Nephron progenitor cell (in vitro differentiated cells): ENCODE results near the gene CCND1.
"Not testable (repeated sequence)": the region's sequence is repeated elsewhere in the genome, so short reads cannot be mapped to it uniquely, and the experiment has no call there.

Source experiments
- DNase-seq: peaks from one replicate; pipeline ENCODE4 v3.0.0; 2021
- H3K27ac Mint-ChIP-seq: 2 replicates; pipeline ENCODE4 v1.8.0; 2021; ENCODE audit warnings: mild to moderate bottlenecking, moderate library complexity, mixed read lengths
- H3K27me3 Mint-ChIP-seq: 2 replicates; pipeline ENCODE4 v1.8.0; 2021; ENCODE audit warnings: mild to moderate bottlenecking, low read depth, mixed read lengths; ENCODE audit not compliant: poor library complexity
- H3K36me3 Mint-ChIP-seq: 2 replicates; pipeline ENCODE4 v1.8.0; 2021; ENCODE audit warnings: low read depth, mixed read lengths
- H3K4me1 Mint-ChIP-seq: 2 replicates; pipeline ENCODE4 v1.8.0; 2021; ENCODE audit warnings: mixed read lengths
- H3K4me3 Mint-ChIP-seq: 2 replicates; pipeline ENCODE4 v1.8.0; 2021; ENCODE audit warnings: mild to moderate bottlenecking, moderate library complexity, mixed read lengths
- H3K9me3 Mint-ChIP-seq: 2 replicates; pipeline ENCODE4 v1.8.0; 2021; ENCODE audit warnings: mild to moderate bottlenecking, moderate library complexity, mixed read lengths
- CTCF ChIP-seq: fragments of 200-600 bp; sonication (generic); IDR thresholded peaks from 2 replicates; pipeline ENCODE4 v1.5.0; 2021; ENCODE audit warnings: antibody characterized with exemption

Gene CCND1

DNA sequence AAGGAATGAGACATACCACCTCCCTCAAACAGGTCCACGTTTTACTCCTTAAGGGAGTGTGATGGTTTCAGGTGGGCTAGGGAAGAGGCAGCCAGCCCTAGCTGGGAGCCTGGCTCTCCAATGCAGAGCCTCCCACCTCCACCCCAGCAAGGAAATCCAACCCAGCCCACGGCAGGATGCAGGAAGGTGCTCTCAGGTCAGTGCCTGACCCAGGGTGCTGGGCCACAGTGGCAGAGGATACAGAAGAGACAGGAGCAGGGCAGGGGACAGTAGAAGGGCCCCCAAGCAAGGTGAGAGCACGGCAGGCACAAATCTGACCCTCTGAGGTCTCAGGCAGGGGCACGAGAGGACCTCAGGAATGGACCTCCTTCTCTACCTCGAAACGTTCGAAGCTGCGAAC lies 26.9 kb upstream of the CCND1 start:
- Mint-ChIP-seq H3K4me1 (peaks cover 16% of the 10 kb centered on the region), H3K9me3 (peaks cover 26% of the 10 kb centered on the region), H3K36me3 (no peaks in the 10 kb centered on the region), H3K27me3 (peaks cover 10% of the 10 kb centered on the region), H3K4me3 (no peak overlapping the region), H3K27ac (peak overlapping the region; percentile 42)
- no peak for TF ChIP-seq CTCF
- DNase-seq: no peak

DNA sequence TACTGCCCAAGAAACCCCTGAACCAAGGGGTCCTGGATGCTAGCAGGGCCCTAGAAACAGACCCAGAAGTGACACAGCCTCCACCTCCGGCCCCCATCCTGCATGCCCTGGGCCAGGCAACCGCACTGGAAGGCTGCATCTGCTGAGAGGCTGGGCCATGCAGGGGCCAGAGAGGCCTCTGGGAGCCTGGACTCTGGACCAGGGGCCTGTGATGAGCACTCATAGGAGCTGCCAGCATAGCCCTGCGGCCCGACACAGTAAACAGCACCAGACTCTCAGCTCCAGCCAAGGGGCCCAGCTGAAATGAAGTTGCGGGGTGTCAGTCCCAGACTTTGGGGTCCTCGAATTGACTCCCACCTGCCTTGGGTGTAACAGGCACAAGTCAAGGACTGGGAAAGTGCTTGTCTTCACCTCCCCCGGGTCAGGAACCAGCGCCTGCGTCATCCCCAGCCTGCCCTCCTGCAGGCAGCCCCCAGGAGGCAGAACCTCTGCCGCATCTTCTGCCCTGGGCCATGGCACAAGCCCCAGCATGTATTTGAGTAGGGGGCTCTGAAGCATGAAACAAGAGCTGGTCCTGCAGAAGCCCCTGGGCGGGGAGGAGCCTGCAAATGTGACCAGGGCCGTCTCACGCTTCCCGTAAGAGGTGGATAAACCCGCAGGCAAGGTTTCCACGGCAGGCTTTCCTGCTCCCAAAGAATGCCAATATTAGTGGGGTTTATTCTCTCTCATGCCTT lies 25.2 kb upstream of the CCND1 start:
- peaks cover 6% of the 10 kb centered on the region for H3K27me3 Mint-ChIP-seq

GRCh38 chr11:69617220-69617619 lies 23.7 kb upstream of the CCND1 start:
- no peak for DNase-seq
- no peak overlapping the region for H3K4me3 Mint-ChIP-seq
- H3K27me3 Mint-ChIP-seq: peaks cover 6% of the 10 kb centered on the region
- peaks cover 16% of the 10 kb centered on the region for H3K4me1 Mint-ChIP-seq
- no peaks in the 10 kb centered on the region for H3K9me3 Mint-ChIP-seq
- no peak overlapping the region for H3K27ac Mint-ChIP-seq
- no peak for TF ChIP-seq CTCF
- no peaks in the 10 kb centered on the region for H3K36me3 Mint-ChIP-seq

More for the DNA sequence above, 25.2 kb upstream of the CCND1 start:
- no peak for TF ChIP-seq CTCF
- Mint-ChIP-seq H3K27ac (no peak overlapping the region), H3K36me3 (no peaks in the 10 kb centered on the region), H3K9me3 (peaks cover 10% of the 10 kb centered on the region), H3K4me1 (peaks cover 16% of the 10 kb centered on the region), H3K4me3 (no peak overlapping the region)
- DNase-seq: no peak

DNA sequence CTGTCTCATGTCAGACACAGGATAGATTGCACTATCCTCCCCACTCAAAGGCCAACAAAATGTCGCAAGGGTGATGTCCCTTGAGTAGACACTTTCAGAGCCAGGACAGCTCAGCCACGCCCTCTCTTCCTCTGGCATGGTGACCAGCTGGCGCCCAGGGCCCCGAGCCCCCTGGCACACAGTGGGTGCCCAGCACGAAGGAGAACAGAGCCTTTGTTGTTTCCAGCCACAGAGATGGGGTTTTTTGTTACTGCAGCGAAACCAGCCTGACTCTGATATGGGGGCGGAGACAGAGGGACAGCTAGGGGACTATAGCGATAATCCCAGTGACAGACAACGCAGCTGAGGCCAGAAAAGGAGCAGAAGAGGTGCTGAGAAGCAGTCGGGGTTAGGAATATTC lies 23.3 kb upstream of the CCND1 start:
- no peak for DNase-seq
- peaks cover 6% of the 10 kb centered on the region for H3K27me3 Mint-ChIP-seq
- no peaks in the 10 kb centered on the region for H3K36me3 Mint-ChIP-seq
- no peaks in the 10 kb centered on the region for H3K9me3 Mint-ChIP-seq
- peaks cover 16% of the 10 kb centered on the region for H3K4me1 Mint-ChIP-seq
- no peak overlapping the region for H3K4me3 Mint-ChIP-seq
- no peak overlapping the region for H3K27ac Mint-ChIP-seq
- TF ChIP-seq CTCF: no peak

- no peaks in the 10 kb centered on the region for H3K9me3 Mint-ChIP-seq
- no peak overlapping the region for H3K27ac Mint-ChIP-seq
- no peak for TF ChIP-seq CTCF
- H3K4me3 Mint-ChIP-seq: no peak overlapping the region
- DNase-seq: no peak
- H3K27me3 Mint-ChIP-seq: peaks cover 6% of the 10 kb centered on the region
- peaks cover 16% of the 10 kb centered on the region for H3K4me1 Mint-ChIP-seq
- H3K36me3 Mint-ChIP-seq: no peaks in the 10 kb centered on the region
Measured at GRCh38 chr11:69618237-69618636, 22.7 kb upstream of the CCND1 start.

DNA sequence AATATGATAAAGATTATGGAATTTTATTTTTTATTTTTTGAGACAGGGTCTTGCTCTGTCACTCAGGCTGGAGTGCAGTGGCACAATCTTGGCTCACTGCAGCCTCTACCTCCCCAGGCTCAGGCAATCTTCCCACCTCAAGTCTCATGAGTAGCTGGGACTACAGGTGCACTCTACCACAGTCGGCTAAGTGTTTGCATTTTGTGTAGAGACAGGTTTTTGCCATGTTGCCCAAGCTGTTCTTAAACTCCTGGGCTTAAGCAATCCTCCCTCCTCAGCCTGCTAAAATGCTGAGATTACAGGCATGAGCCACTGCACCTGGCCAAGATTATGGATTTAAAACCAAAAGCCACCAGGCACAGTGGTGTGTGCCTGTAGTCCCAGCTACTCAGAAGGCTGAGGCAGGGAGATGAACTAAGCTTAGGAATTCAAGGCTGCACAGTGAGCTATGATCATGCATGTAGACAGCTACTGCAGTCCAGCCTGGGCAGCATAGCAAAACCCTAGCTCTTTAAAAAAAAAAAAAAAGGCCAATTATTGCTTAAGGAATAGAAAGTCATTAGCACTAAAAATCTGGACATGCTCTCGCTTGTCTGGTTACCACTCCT lies 20.2 kb upstream of the CCND1 start:
- H3K27ac Mint-ChIP-seq: no peak overlapping the region
- H3K4me3 Mint-ChIP-seq: no peak overlapping the region
- H3K4me1 Mint-ChIP-seq: no peaks in the 10 kb centered on the region
- H3K27me3 Mint-ChIP-seq: peaks cover 6% of the 10 kb centered on the region
- no peak for TF ChIP-seq CTCF
- no peak for DNase-seq
- H3K36me3 Mint-ChIP-seq: no peaks in the 10 kb centered on the region
- H3K9me3 Mint-ChIP-seq: no peaks in the 10 kb centered on the region

DNA sequence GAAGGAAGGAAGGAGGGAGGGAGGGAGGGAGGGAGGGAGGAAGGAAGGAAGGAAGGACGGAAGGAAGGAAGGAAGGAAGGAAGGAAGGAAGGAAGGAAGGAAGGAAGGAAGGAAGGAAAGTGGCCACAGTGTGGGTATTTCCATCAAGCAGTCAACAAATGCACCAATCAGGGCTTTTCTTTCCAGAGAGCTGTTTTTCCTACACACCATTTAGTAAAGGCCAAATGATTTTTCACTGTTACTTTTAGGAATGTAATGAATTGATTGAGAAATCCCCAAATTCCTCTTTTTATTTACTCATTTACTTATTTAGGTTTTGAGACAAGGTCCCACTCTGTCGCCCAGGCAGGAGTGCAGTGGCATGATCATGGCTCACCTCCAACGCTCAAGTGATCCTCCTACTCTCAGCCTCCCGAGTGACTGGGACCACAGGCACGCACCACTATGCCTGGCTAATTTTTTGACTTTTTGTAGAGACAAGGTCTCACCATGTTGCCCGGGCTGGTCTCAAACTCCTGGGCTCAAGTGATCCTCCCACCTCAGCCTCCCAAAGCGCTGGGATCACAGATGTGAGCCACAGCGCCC lies 18.8 kb upstream of the CCND1 start:
- H3K27me3 Mint-ChIP-seq, DNase-seq, H3K36me3 Mint-ChIP-seq, H3K9me3 Mint-ChIP-seq, H3K27ac Mint-ChIP-seq, H3K4me3 Mint-ChIP-seq, H3K4me1 Mint-ChIP-seq: not testable (repeated sequence)
